ENCODE data around the gene PDSS2. TPM values are rescaled to one million over a fixed set of nuclear protein-coding genes. Genes with fewer than 3 reads are reported as not detected.
A peak's percentile ranks its signal among the peaks of the same experiment; 100 is the strongest.
"Not testable (repeated sequence)": the region's sequence is repeated elsewhere in the genome, so short reads cannot be mapped to it uniquely, and the experiment has no call there.

The PDSS2 gene
- total RNA-seq, 2 experiments from 2014 or later = 10.9 to 13.9 TPM

DNA sequence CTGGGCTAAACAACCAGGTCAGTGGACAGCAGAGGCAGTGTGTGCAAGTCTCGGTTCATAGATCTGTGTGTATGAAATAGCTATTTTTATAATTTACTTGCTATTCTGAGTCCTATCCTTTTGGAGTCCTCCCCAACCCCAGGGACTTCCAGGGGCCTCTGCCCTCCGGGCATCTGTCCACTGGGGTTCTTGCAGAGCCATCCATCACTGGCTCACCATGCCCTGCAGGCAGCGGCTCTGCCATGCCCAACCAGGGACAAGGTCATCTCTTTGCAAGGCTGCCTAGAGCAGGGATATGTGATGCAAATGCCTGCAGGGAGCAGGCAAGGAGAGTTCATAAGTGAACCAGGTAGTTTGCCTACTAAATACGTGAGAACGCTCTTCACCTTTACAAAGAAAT, 333.6 kb downstream of the PDSS2 start:
- Mint-ChIP-seq H3K4me3 (no peak overlapping the region), H3K36me3 (ENCODE audit: low read depth) (no peaks in the 10 kb centered on the region), H3K4me1 (peaks cover 5% of the 10 kb centered on the region), H3K27ac (no peak overlapping the region), H3K9me3 (no peaks in the 10 kb centered on the region), H3K27me3 (peaks cover 5% of the 10 kb centered on the region)
- DNase-seq = no peak
- CTCF ChIA-PET = interaction anchor here (0.5 to 1.4 kb wide), 2 partner anchors 10 to 798 kb away, joined by 5 read pairs; no protein-coding TSS in a partner anchor
- POLR2A ChIA-PET = no interaction called here

DNA sequence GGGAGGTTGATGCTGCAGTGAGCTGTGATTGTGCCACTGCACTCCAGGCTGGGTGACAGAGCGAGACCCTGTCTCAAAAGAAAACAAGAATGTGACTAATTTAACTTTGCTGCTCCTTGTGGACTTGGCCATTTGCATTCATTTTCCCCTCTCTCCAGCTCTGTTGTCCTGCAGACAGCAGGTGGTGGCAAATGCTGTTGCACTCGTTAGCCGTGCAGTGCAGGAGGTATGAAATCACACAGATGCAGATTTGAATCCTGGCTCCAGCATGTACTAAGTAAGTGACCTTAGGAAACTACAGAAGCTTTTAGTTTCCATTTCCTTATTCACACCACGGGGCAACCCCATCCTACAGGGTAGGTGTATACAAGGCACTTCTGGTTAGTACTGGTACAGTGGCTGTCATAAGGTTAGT, 334.4 kb downstream of the PDSS2 start:
- no peak overlapping the region for H3K27ac Mint-ChIP-seq
- DNase-seq = no peak
- no peaks in the 10 kb centered on the region for H3K36me3 Mint-ChIP-seq (ENCODE audit: low read depth)
- no peak overlapping the region for H3K4me3 Mint-ChIP-seq
- peaks cover 5% of the 10 kb centered on the region for H3K4me1 Mint-ChIP-seq
- ChIA-PET POLR2A (no interaction called here), CTCF (interaction anchor here (1.0 to 1.3 kb wide), 2 partner anchors 97 to 334 kb away, joined by 3 read pairs; partner anchors contain the start of gene PDSS2)
- no peaks in the 10 kb centered on the region for H3K9me3 Mint-ChIP-seq
- H3K27me3 Mint-ChIP-seq = peaks cover 5% of the 10 kb centered on the region

DNA sequence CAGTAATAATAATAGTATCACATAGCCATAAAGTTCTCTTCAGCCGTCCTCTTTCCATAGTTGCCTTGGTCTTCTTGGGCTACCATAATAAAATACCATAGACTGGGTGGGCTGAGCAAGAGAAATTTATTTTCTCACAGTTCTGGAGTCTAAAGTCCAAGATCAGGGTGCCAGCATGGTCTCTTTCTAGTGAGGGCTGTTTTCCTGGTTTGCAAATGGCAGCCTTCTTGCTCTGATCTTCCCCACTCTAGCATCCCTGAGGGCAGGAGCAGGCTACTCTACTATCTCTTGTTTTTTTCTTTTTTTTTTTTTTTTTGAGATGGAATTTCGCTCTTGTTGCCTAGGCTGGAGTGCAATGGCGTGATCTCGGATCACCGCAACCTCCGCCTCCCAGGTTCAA, 335.9 kb downstream of the PDSS2 start:
- peaks cover 3% of the 10 kb centered on the region for H3K27me3 Mint-ChIP-seq
- peaks cover 5% of the 10 kb centered on the region for H3K4me1 Mint-ChIP-seq
- ChIA-PET CTCF (no interaction called here), POLR2A (no interaction called here)
- H3K27ac Mint-ChIP-seq = no peak overlapping the region
- H3K4me3 Mint-ChIP-seq = no peak overlapping the region
- H3K36me3 Mint-ChIP-seq (ENCODE audit: low read depth) = no peaks in the 10 kb centered on the region
- H3K9me3 Mint-ChIP-seq = no peaks in the 10 kb centered on the region
- no peak for DNase-seq

DNA sequence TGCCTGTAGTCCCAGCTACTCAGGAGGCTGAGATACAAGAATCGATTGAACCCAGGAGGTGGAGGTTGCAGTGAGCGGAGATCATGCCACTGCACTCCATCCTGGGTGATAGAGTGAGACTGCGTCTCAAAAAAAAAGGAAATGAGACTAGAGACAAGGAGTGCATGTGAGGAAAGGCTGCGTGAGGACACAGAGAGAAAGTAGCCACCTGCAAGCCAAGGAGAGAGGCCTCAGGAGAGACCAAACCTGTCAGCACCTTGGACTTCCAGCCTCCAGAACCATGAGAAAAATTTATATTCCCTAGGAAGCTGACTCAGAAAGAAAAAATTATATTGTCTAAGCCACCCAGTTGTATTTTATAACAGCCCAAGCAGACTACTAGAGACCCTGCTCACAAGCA, 336.6 kb downstream of the PDSS2 start:
- H3K27ac Mint-ChIP-seq = no peak overlapping the region
- peaks cover 5% of the 10 kb centered on the region for H3K4me1 Mint-ChIP-seq
- CTCF ChIA-PET = no interaction called here

DNA sequence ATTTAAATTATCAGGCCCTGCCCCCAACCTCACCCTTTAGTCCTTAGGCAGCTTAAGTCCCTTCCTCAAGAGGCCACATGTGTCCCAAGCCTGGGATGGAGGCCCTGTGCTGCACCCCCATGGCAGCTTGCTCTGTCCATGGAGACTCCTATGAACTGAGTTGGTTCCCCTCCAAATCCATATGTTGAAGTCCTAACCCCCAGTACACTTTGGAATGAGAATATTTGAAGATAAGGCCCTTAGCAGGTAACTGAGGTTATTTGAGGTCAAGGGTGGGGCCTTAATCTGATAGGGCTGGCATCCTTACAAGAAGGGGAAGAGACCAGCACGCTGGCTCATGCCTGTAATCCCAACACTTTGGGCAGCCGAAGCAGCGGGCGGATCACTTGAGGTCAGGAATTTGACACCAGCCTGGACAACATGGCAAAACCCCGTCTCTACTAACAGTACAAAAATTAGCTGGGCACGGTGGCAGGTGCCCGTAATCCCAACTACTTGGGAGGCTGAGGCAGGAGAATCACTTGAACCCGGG, 337.3 kb downstream of the PDSS2 start:
- POLR2A ChIA-PET = interaction anchor here (0.7 kb wide), 1 partner anchor 85 kb away, joined by 4 read pairs; no protein-coding TSS in a partner anchor
- CTCF ChIA-PET = no interaction called here

More for the DNA sequence above, 336.6 kb downstream of the PDSS2 start:
- H3K9me3 Mint-ChIP-seq = no peaks in the 10 kb centered on the region
- H3K27me3 Mint-ChIP-seq = peaks cover 2% of the 10 kb centered on the region
- H3K4me3 Mint-ChIP-seq = no peak overlapping the region
- POLR2A ChIA-PET = no interaction called here
- DNase-seq = no peak
- no peaks in the 10 kb centered on the region for H3K36me3 Mint-ChIP-seq (ENCODE audit: low read depth)

DNA sequence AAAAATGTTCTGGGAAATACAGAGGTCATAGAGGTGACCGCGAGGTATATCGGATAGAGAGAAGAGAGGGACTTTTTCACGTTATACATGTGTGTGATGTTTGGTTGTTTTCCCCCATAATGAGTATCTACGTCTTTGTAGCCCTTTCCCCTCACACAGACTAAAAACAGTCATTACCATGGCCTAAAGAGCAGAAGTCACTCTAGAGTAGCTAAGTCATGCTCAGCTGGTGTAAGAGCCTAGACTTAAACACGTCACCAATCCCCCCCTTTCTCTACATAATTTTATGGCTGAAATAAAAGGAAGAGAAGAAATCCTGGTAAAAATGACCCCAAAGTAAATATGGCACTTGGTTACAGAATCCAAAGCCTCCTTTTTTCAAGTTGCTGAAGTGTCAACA, 338.1 kb downstream of the PDSS2 start:
- Mint-ChIP-seq H3K9me3 (no peaks in the 10 kb centered on the region), H3K4me1 (peaks cover 13% of the 10 kb centered on the region), H3K36me3 (ENCODE audit: low read depth) (no peaks in the 10 kb centered on the region), H3K4me3 (no peak overlapping the region), H3K27me3 (peaks cover 13% of the 10 kb centered on the region), H3K27ac (no peak overlapping the region)
- CTCF ChIA-PET = no interaction called here
- no peak for DNase-seq
- POLR2A ChIA-PET = interaction anchor here (0.7 kb wide), 1 partner anchor 86 kb away, joined by 4 read pairs; no protein-coding TSS in a partner anchor

More for the DNA sequence above, 337.3 kb downstream of the PDSS2 start:
- Mint-ChIP-seq H3K36me3 (ENCODE audit: low read depth) (no peaks in the 10 kb centered on the region), H3K4me3 (no peak overlapping the region), H3K4me1 (peaks cover 5% of the 10 kb centered on the region), H3K27ac (no peak overlapping the region), H3K27me3 (peaks cover 5% of the 10 kb centered on the region), H3K9me3 (no peaks in the 10 kb centered on the region)
- no peak for DNase-seq

DNA sequence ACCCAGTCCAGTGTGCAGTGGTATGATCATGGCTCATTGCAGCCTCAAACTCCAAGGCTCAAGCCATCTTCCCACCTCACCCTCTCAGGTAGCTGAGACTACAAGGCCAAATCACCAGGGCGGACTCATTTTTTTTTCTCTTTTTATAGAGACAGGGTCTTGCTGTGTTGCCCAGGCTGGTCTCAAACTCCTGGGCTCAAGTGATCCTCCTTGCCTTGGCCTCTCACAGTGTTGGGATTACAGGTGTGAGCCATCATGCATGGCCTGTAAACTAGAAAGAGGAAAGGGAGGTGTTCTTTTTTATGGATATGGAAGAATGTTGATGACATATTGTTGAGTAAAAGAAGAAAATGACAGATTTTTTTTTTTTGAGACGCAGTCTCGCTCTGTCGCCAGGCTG, 339.0 kb downstream of the PDSS2 start:
- no peaks in the 10 kb centered on the region for H3K9me3 Mint-ChIP-seq
- ChIA-PET POLR2A (no interaction called here), CTCF (interaction anchor here (0.7 to 0.9 kb wide), 2 partner anchors 93 to 127 kb away, joined by 4 read pairs; partner anchors contain the start of gene MTRES1)
- H3K27ac Mint-ChIP-seq = no peak overlapping the region
- no peak overlapping the region for H3K4me3 Mint-ChIP-seq
- no peak for DNase-seq
- H3K27me3 Mint-ChIP-seq = peaks cover 18% of the 10 kb centered on the region
- H3K36me3 Mint-ChIP-seq (ENCODE audit: low read depth) = no peaks in the 10 kb centered on the region
- peaks cover 17% of the 10 kb centered on the region for H3K4me1 Mint-ChIP-seq

DNA sequence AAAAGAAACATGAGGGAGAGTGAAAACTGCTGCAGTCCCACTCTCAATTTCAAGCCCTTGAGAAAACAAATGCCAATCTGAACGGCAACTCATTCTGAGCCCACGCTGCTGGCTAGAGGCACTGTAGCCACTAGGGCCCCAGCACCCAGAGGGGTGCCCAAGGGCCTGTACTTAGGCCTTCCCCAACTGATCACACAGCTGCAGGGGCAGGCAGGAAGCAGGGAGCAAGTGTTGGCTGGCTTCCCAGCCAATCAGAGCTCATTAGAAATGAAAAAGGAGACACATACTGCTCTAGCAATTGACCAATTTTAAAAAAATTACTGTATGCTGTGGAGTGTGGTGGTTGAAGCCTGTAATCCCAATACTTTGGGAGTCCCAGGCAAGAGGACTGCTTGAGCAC, 340.4 kb downstream of the PDSS2 start:
- Mint-ChIP-seq H3K4me1 (peaks cover 13% of the 10 kb centered on the region), H3K27me3 (peaks cover 18% of the 10 kb centered on the region), H3K4me3 (no peak overlapping the region), H3K9me3 (no peaks in the 10 kb centered on the region), H3K36me3 (ENCODE audit: low read depth) (no peaks in the 10 kb centered on the region), H3K27ac (no peak overlapping the region)
- ChIA-PET POLR2A (no interaction called here), CTCF (interaction anchor here (1.0 kb wide), 1 partner anchor 142 kb away, joined by 4 read pairs; no protein-coding TSS in a partner anchor)
- no peak for DNase-seq

DNA sequence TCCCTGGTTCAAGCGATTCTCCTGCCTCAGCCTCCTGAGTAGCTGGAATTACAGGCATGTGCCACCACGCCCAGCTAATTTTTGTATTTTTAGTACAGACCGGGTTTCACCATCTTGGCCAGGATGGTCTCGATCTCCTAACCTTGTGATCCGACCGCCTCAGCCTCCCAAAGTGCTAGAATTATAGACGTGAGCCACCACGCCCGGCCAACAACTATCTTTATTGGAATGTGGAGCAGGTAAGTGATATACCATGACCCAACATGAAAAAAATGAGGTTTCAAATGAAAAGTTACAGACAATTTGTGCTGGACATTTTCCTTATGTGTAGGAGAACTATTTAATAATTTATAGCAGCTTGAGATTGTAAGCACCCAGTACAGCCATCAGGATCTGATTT, 340.8 kb downstream of the PDSS2 start:
- POLR2A ChIA-PET; H3K36me3 Mint-ChIP-seq (ENCODE audit: low read depth); H3K9me3 Mint-ChIP-seq; CTCF ChIA-PET; DNase-seq; H3K27ac Mint-ChIP-seq; H3K4me3 Mint-ChIP-seq: not testable (repeated sequence)
- Mint-ChIP-seq H3K27me3 (peaks cover 18% of the 10 kb centered on the region), H3K4me1 (peaks cover 17% of the 10 kb centered on the region)

DNA sequence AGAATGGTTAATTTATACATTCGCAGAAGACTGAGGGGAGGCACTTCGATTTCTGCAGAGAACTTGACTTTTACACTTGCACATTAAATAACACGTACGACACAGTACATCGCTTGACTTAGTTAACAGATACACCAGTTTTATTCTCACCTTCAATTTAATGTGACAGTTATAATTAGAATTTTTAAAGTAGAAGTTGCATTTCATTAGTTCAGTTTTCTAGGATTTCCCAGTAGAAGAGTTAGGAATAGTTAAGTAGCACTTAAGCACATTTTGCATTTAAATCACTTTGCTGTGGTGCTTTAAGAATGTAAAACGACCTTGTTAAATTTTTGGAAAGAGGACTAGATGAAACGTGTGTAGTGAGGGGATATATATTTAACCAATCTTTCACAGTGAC, 342.4 kb downstream of the PDSS2 start:
- no peak for DNase-seq

DNA sequence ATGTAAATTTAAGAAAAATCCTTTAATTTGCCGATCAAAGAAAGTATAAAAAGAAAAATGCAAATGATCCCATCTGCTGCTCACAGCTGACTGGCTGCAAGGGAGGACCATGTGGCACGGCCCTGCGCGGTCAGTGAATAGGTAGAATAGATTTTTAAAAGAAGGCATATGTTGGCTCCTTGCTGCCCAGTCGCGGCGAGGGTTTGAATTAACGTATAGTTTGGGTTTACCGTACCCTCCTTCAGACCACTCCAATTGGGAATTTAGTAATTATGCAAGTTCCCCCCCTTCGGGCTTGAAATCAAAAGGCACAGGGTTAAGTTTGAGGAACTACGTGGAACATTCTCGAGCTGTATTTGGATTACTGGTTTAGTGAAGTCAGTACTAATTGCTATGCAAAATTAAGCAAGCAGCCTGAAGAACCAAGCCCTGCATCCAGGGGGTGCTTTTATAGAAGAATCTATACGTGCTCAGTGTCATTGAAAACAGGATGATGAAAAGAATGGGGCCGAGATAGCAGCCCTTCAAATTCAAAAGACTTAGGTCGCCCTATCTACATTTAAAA, 343.0 kb downstream of the PDSS2 start:
- POLR2A ChIA-PET = interaction anchor here (0.9 kb wide), 1 partner anchor 55 kb away, joined by 3 read pairs; no protein-coding TSS in a partner anchor
- peak overlapping the region; percentile 71 for H3K4me3 Mint-ChIP-seq
- peak; percentile 24 for DNase-seq
- CTCF ChIA-PET = interaction anchor here (0.7 kb wide), 1 partner anchor 89 kb away, joined by 3 read pairs; the partner anchor contains the start of gene MTRES1
- H3K36me3 Mint-ChIP-seq (ENCODE audit: low read depth) = peaks cover 2% of the 10 kb centered on the region
- H3K27ac Mint-ChIP-seq = peak overlapping the region; percentile 50
- peaks cover 19% of the 10 kb centered on the region for H3K4me1 Mint-ChIP-seq
- no peaks in the 10 kb centered on the region for H3K9me3 Mint-ChIP-seq
- peaks cover 18% of the 10 kb centered on the region for H3K27me3 Mint-ChIP-seq

More for the DNA sequence above, 342.4 kb downstream of the PDSS2 start:
- Mint-ChIP-seq H3K27ac (no peak overlapping the region), H3K4me1 (peaks cover 19% of the 10 kb centered on the region), H3K36me3 (ENCODE audit: low read depth) (peaks cover 2% of the 10 kb centered on the region), H3K4me3 (peak overlapping the region; percentile 71), H3K9me3 (no peaks in the 10 kb centered on the region), H3K27me3 (peaks cover 18% of the 10 kb centered on the region)
- CTCF ChIA-PET = interaction anchor here (0.7 kb wide), 1 partner anchor 90 kb away, joined by 3 read pairs; the partner anchor contains the start of gene MTRES1
- POLR2A ChIA-PET = no interaction called here

DNA sequence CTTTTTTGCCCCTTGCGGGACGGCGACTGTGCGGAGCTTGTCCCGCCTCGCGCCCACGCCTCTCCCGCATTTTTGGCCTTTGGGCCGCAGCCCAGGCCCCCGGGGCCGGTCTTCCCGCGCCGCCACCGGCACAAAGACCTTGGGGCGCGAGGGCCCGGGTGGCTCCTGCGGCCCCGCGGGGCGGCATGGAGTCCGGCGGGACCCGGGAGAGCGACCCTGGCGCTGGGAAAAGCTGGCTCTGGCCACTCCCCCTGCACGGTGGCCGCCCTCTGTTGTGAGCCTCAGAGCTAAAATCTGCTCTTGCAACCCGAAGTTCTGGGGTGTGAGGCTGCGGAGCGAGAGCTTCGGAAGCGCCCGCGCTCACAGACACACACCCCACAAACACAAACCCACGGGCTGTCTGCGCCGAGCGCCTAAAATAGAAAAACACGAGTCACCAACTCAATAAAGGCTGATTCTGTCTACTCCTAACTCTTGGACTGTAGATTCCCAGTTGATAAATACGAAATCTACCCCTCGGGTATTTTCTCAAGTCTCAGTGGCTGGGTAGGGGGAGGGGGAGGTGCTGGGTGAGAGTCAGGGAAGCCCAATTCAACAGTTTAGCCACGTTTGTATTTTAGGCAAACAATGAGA, 343.6 kb downstream of the PDSS2 start:
- H3K36me3 Mint-ChIP-seq (ENCODE audit: low read depth) = peaks cover 2% of the 10 kb centered on the region
- H3K4me3 Mint-ChIP-seq = peak overlapping the region; percentile 71
- peak; percentile 15 for DNase-seq
- H3K4me1 Mint-ChIP-seq = peaks cover 19% of the 10 kb centered on the region
- H3K9me3 Mint-ChIP-seq = no peaks in the 10 kb centered on the region
- ChIA-PET POLR2A (interaction anchor here (0.9 kb wide), 1 partner anchor 54 kb away, joined by 3 read pairs; no protein-coding TSS in a partner anchor), CTCF (interaction anchor here (0.6 to 1.3 kb wide), 2 partner anchors 53 to 1251 kb away, joined by 3 to 4 read pairs; no protein-coding TSS in a partner anchor)
- H3K27me3 Mint-ChIP-seq = peaks cover 18% of the 10 kb centered on the region
- peak overlapping the region; percentile 50 for H3K27ac Mint-ChIP-seq
